H1 (cell line): ENCODE measurements around the gene POLDIP3. TPM values are rescaled to one million over a fixed set of nuclear protein-coding genes. Genes with fewer than 3 reads are reported as not detected.

ENCODE experiments used
- CTCF ChIA-PET: fragments of 300-600 bp; sonication (Branson Sonifier 250); formaldehyde crosslinking; loops from one replicate; lab custom pipeline; 2021; ENCODE audit not compliant: partially characterized antibody; lab: Charles Lee
- POLR2A ChIA-PET: fragments of 300-600 bp; sonication (Branson Sonifier 250); formaldehyde crosslinking; loops from one replicate; lab custom pipeline; 2021; ENCODE audit warnings: inconsistent platforms; ENCODE audit not compliant: partially characterized antibody; lab: Charles Lee
- DNase-seq, 2 experiments: peaks; one replicate each; pipeline versions ENCODE4 v3.0.0 to v3.0.0-alpha.2; 2010 to 2022; ENCODE audit warnings: low spot score in 2 of 2, low read depth in 1 of 2, mixed read lengths in 1 of 2
- FAIRE-seq: peaks from 2 replicates; lab custom pipeline; 2011; peaks lifted over from hg19 to GRCh38; lab: Jason Lieb, UNC
- H2AFZ ChIP-seq: 2 replicates; pipeline ENCODE4 v1.8.1; 2012; ENCODE audit warnings: low read length, inconsistent platforms
- H2AK5ac ChIP-seq: 2 replicates; pipeline ENCODE4 v1.6.1; 2013; ENCODE audit warnings: low read depth, low read length
- H2BK120ac ChIP-seq: replicated peaks from 2 replicates; pipeline ENCODE3; 2013; ENCODE audit warnings: low read depth, low read length, inconsistent platforms
- H2BK12ac ChIP-seq: 2 replicates; pipeline ENCODE4 v1.6.1; 2013; ENCODE audit warnings: low read depth, low read length
- H2BK15ac ChIP-seq: 2 replicates; pipeline ENCODE4 v1.6.1; 2013; ENCODE audit warnings: low read length
- H2BK20ac ChIP-seq: 2 replicates; pipeline ENCODE4 v1.6.1; 2013; ENCODE audit warnings: low read length
- H2BK5ac ChIP-seq: 2 replicates; pipeline ENCODE4 v1.6.1; 2013; ENCODE audit warnings: low read depth, low read length
- H3K14ac ChIP-seq: 2 replicates; pipeline ENCODE4 v1.6.1; 2013; ENCODE audit warnings: inconsistent platforms; ENCODE audit not compliant: insufficient read length
- H3K18ac ChIP-seq: 2 replicates; pipeline ENCODE4 v1.6.1; 2013; ENCODE audit warnings: low read length; ENCODE audit errors: extremely low read depth
- H3K23ac ChIP-seq: 2 replicates; pipeline ENCODE4 v1.6.1; 2013; ENCODE audit warnings: inconsistent platforms; ENCODE audit not compliant: insufficient read length
- H3K23me2 ChIP-seq: 2 replicates; pipeline ENCODE4 v1.6.1; 2013; ENCODE audit warnings: low read depth, low read length
- H3K27ac ChIP-seq: 2 replicates; pipeline ENCODE4 v1.6.1; 2011; ENCODE audit warnings: low read depth, low read length, inconsistent platforms
- H3K27me3 ChIP-seq, 4 experiments: replicated peaks in 1 of 4; 1 replicate in 1 of 4; 2 replicates in 3 of 4; pipeline versions ENCODE4 v1.6.1 to v1.8.1; 2011 to 2013; ENCODE audit warnings: low read length in 3 of 4, mild to moderate bottlenecking in 3 of 4, inconsistent platforms in 2 of 4, mixed read lengths in 2 of 4, moderate library complexity in 1 of 4; ENCODE audit not compliant: control insufficient read depth in 3 of 4, insufficient read depth in 3 of 4; ENCODE audit errors: extremely low read depth in 1 of 4
- H3K36me3 ChIP-seq, 4 experiments: 2 replicates each; pipeline versions ENCODE4 v1.6.1 to v1.8.1; 2011 to 2013; ENCODE audit warnings: mild to moderate bottlenecking in 4 of 4, low read length in 3 of 4, moderate library complexity in 2 of 4, control low read depth in 1 of 4, inconsistent platforms in 1 of 4; ENCODE audit not compliant: insufficient read depth in 4 of 4, control insufficient read depth in 2 of 4
- H3K4ac ChIP-seq: replicated peaks from 2 replicates; pipeline ENCODE3; 2013; ENCODE audit warnings: low read length, low read depth, mixed read lengths, inconsistent platforms; ENCODE audit not compliant: insufficient read length
- H3K4me1 ChIP-seq, 4 experiments: replicated peaks in 1 of 4; 1 replicate in 1 of 4; 2 replicates in 3 of 4; pipeline versions ENCODE4 v1.6.1 to v1.8.1; 2011 to 2013; ENCODE audit warnings: low read length in 3 of 4, inconsistent platforms in 2 of 4, mixed read lengths in 1 of 4; ENCODE audit not compliant: insufficient read depth in 4 of 4, control insufficient read depth in 3 of 4
- H3K4me2 ChIP-seq, 2 experiments: 2 replicates each; pipeline versions ENCODE4 v1.6.1 to v1.8.1; 2011 to 2013; ENCODE audit warnings: low read depth in 2 of 2, low read length in 2 of 2, control low read depth in 1 of 2, inconsistent platforms in 1 of 2, mild to moderate bottlenecking in 1 of 2; ENCODE audit not compliant: insufficient read depth in 1 of 2
- H3K4me3 ChIP-seq, 4 experiments: fragments of 200-600, 300-600 bp in 1 of 4; sonication (generic), shearing (Covaris generic), sonication (Bioruptor Twin) in 1 of 4; 2 replicates each; pipeline versions ENCODE4 v1.5.1 to v1.8.1; 2011 to 2016; ENCODE audit warnings: low read length in 4 of 4, low read depth in 3 of 4, control low read depth in 2 of 4, inconsistent platforms in 2 of 4, mild to moderate bottlenecking in 2 of 4, mixed read lengths in 1 of 4, moderate library complexity in 1 of 4; ENCODE audit not compliant: insufficient read depth in 2 of 4; ENCODE audit errors: extremely low read depth in 1 of 4
- H3K56ac ChIP-seq: replicated peaks from 2 replicates; pipeline ENCODE3; 2013; ENCODE audit warnings: low read depth, mild to moderate bottlenecking, mixed read lengths, low read length, inconsistent platforms; ENCODE audit not compliant: insufficient read length
- H3K79me1 ChIP-seq: 2 replicates; pipeline ENCODE4 v1.6.1; 2013; ENCODE audit warnings: low read depth, low read length, control low read depth
- H3K79me2 ChIP-seq, 2 experiments: 2 replicates each; pipeline versions ENCODE4 v1.6.1 to v1.8.1; 2012 to 2013; ENCODE audit warnings: low read length in 2 of 2, mild to moderate bottlenecking in 2 of 2, inconsistent platforms in 1 of 2; ENCODE audit not compliant: insufficient read depth in 2 of 2, control insufficient read depth in 1 of 2
- H3K9ac ChIP-seq, 4 experiments: replicated peaks in 1 of 4; 1 replicate in 1 of 4; 2 replicates in 3 of 4; pipeline versions ENCODE4 v1.6.1 to v1.8.1; 2011 to 2013; ENCODE audit warnings: low read depth in 3 of 4, low read length in 3 of 4, control low read depth in 2 of 4, mild to moderate bottlenecking in 2 of 4, moderate library complexity in 2 of 4, inconsistent platforms in 1 of 4; ENCODE audit errors: extremely low read depth in 1 of 4
- H3K9me3 ChIP-seq, 2 experiments: 2 replicates each; pipeline versions ENCODE4 v1.6.1 to v1.8.1; 2012 to 2013; ENCODE audit warnings: mild to moderate bottlenecking in 2 of 2, moderate library complexity in 2 of 2, control low read depth in 1 of 2, inconsistent platforms in 1 of 2, low read depth in 1 of 2, low read length in 1 of 2, mixed read lengths in 1 of 2; ENCODE audit not compliant: insufficient read depth in 2 of 2
- H4K20me1 ChIP-seq, 2 experiments: replicated peaks in 1 of 2; 2 replicates each; pipeline versions ENCODE3 to v1.8.1; 2011 to 2013; ENCODE audit warnings: inconsistent platforms in 2 of 2, low read length in 2 of 2, mild to moderate bottlenecking in 1 of 2; ENCODE audit not compliant: insufficient read depth in 2 of 2, control insufficient read depth in 1 of 2
- H4K5ac ChIP-seq: 2 replicates; pipeline ENCODE4 v1.6.1; 2013; ENCODE audit warnings: low read length, low read depth, mixed read lengths, inconsistent platforms; ENCODE audit not compliant: insufficient read length
- H4K8ac ChIP-seq: 2 replicates; pipeline ENCODE4 v1.8.0; 2013; ENCODE audit warnings: mild to moderate bottlenecking, moderate library complexity, low read length, inconsistent platforms; ENCODE audit not compliant: insufficient read depth; ENCODE audit errors: extremely low read depth
- H4K91ac ChIP-seq: replicated peaks from 2 replicates; pipeline ENCODE3; 2013; ENCODE audit warnings: low read length, mixed read lengths, inconsistent platforms; ENCODE audit not compliant: insufficient read length
- CREB1 ChIP-seq: IDR thresholded peaks from 2 replicates; pipeline ENCODE4 v1.6.1; 2012; ENCODE audit warnings: inconsistent platforms
- EGR1 ChIP-seq: IDR thresholded peaks from 2 replicates; pipeline ENCODE4 v1.6.1; 2011; ENCODE audit warnings: low read depth, low read length, borderline replicate concordance
- KDM1A ChIP-seq: fragments of 200-600, 300-600 bp; sonication (generic); IDR thresholded peaks from 2 replicates; pipeline ENCODE4 v1.7.1; 2016; ENCODE audit warnings: mild to moderate bottlenecking, low read length, borderline replicate concordance
- KDM5A ChIP-seq: fragments of 200-600 bp; IDR thresholded peaks from 2 replicates; pipeline ENCODE4 v1.7.1; 2012; ENCODE audit warnings: mild to moderate bottlenecking, low read length, inconsistent platforms, mixed read lengths
- MAFK ChIP-seq: IDR thresholded peaks from 2 replicates; pipeline ENCODE4 v1.6.1; 2012; ENCODE audit warnings: low read depth, mild to moderate bottlenecking, improper control_type of control experiment, low read length
- TAF7 ChIP-seq: optimal IDR thresholded peaks from 2 replicates; pipeline ENCODE3; 2011; ENCODE audit warnings: low read depth, mild to moderate bottlenecking, inconsistent platforms, low read length, moderate library complexity, borderline replicate concordance
- TCF12 ChIP-seq: IDR thresholded peaks from 2 replicates; pipeline ENCODE4 v1.6.1; 2011; ENCODE audit warnings: low read depth, mild to moderate bottlenecking, low read length
- WGBS, 2 experiments: shearing (Covaris generic) in 1 of 2; methylation state at CpG; one replicate each; pipeline versions ENCODE4 v1.1.6 to v1.1.7; 2013 to 2015; ENCODE audit warnings: low lambda C conversion rate in 2 of 2, mixed read lengths in 2 of 2, inconsistent platforms in 1 of 2, low coverage in 1 of 2, missing lambda C conversion rate in 1 of 2; ENCODE audit not compliant: insufficient replicate concordance in 2 of 2, insufficient coverage in 1 of 2, insufficient read length in 1 of 2; ENCODE audit errors: extremely low coverage in 1 of 2, missing lambda C conversion rate in 1 of 2; 5-methylcytosine and 5-hydroxymethylcytosine counted together
- polyA plus RNA-seq, 7 experiments: library from polyadenylated mRNA; depleted of rRNA in 3 of 7; stranded (reverse) in 5 of 7; unstranded in 2 of 7; fragments of >200 nt in 5 of 7; fragments of 200-250 nt in 2 of 7; gene quantifications; 1 replicate in 5 of 7; 2 replicates in 1 of 7; 4 replicates in 1 of 7; pipeline versions ENCODE4 v1.2.1 to v1.2.3, GENCODE V29; 2011 to 2013; ENCODE audit warnings: missing spikeins in 2 of 7, mixed read lengths in 2 of 7
- total RNA-seq: library from RNA; stranded (reverse); fragmentation: NEBNext Ultra II Directional; extraction: Animal tissue kit (Norgen Biotek cat#: 25700); gene quantifications from 2 replicates; pipeline ENCODE4 v1.2.1, GENCODE V29; 2021

POLDIP3 gene
- total and polyA plus RNA-seq, 2 of the 8 experiments (the other 6 are each of a cell fraction or from before 2014, with no cell fraction given) = 43.5 to 84.6 TPM

GRCh38 chr22:42655693-42656092 is 41.0 kb upstream of the POLDIP3 start:
- H3K4me2 ChIP-seq = no peak overlapping the region
- no peak overlapping the region for H2BK20ac ChIP-seq
- no peak overlapping the region for H3K23ac ChIP-seq
- 78% methylated on average over 9 of the region's 9 CpGs; no CpG with 5 or more reads in 1 of the 2 experiments for WGBS, 2 experiments
- H3K23me2 ChIP-seq = no peaks in the 10 kb centered on the region; the same call in 1 of the 2 replicates
- no peaks in the 10 kb centered on the region for H3K79me2 ChIP-seq
- no peak overlapping the region for H2BK15ac ChIP-seq
- H3K9me3 ChIP-seq = no peaks in the 10 kb centered on the region
- no peak overlapping the region for H2BK12ac ChIP-seq
- H3K4me3 ChIP-seq = no peak overlapping the region
- H4K20me1 ChIP-seq = no peaks in the 10 kb centered on the region
- no peak for TF ChIP-seq CREB1
- no peak for TF ChIP-seq KDM5A
- TF ChIP-seq TCF12 = no peak
- no peak for TF ChIP-seq MAFK
- no peak for TF ChIP-seq TAF7
- no peak for TF ChIP-seq KDM1A
- no peak for TF ChIP-seq EGR1
- no peak overlapping the region for H2BK5ac ChIP-seq
- no peaks in the 10 kb centered on the region for H3K27me3 ChIP-seq
- H3K36me3 ChIP-seq = no peaks in the 10 kb centered on the region
- no peak for FAIRE-seq
- no peak overlapping the region for H2AK5ac ChIP-seq
- no peak overlapping the region for H3K18ac ChIP-seq
- no peak overlapping the region for H3K4ac ChIP-seq
- H4K5ac ChIP-seq = no peak overlapping the region
- no peaks in the 10 kb centered on the region for H3K4me1 ChIP-seq
- H2AFZ ChIP-seq = no peak overlapping the region
- no peak overlapping the region for H3K27ac ChIP-seq
- ChIA-PET POLR2A (interaction anchor here (0.6 to 9.4 kb wide), 6 partner anchors 13 to 836 kb away, joined by 3 to 74 read pairs (median 3); partner anchors contain the start of gene POLDIP3), CTCF (interaction anchor here (0.6 to 3.9 kb wide), 6 partner anchors 11 to 1412 kb away, joined by 3 to 22 read pairs (median 4); no protein-coding TSS in a partner anchor)
- H3K79me1 ChIP-seq = no peaks in the 10 kb centered on the region; the same call in 1 of the 2 replicates
- H3K9ac ChIP-seq = no peak overlapping the region
- no peak overlapping the region for H4K8ac ChIP-seq
- H3K56ac ChIP-seq = no peak overlapping the region
- H4K91ac ChIP-seq = no peak overlapping the region
- no peak overlapping the region for H3K14ac ChIP-seq
- no peak overlapping the region for H2BK120ac ChIP-seq
- no peak for DNase-seq
